MM.1S (cell line): ENCODE measurements around the gene MLLT10.

ENCODE experiments used
- CTCF ChIP-seq: fragments of 300-600 bp; sonication (generic); IDR thresholded peaks from 2 replicates; pipeline ENCODE4 v1.5.1; 2016; ENCODE audit warnings: antibody characterized with exemption, low read length, mixed read lengths
- EZH2 ChIP-seq: fragments of 300-600 bp; sonication (generic); optimal IDR thresholded peaks from 2 replicates; pipeline ENCODE3; 2017; ENCODE audit warnings: low read depth, mild to moderate bottlenecking, antibody characterized with exemption, low read length, mixed read lengths

GRCh38 chr10:21624951-21625350 lies 90.9 kb downstream of the MLLT10 start:
- TF ChIP-seq CTCF (no peak), EZH2 (no peak)
